NK-92 treated with Interleukin-12 subunit alpha and Interleukin-12 subunit beta, amount 100 ng/mL, for 24 hours (cell line): ENCODE data around the gene STAB2.

Experiments
- DNase-seq: peaks from one replicate; lab custom pipeline; 2025; lab: John Stamatoyannopoulos, UW

STAB2 gene

DNA sequence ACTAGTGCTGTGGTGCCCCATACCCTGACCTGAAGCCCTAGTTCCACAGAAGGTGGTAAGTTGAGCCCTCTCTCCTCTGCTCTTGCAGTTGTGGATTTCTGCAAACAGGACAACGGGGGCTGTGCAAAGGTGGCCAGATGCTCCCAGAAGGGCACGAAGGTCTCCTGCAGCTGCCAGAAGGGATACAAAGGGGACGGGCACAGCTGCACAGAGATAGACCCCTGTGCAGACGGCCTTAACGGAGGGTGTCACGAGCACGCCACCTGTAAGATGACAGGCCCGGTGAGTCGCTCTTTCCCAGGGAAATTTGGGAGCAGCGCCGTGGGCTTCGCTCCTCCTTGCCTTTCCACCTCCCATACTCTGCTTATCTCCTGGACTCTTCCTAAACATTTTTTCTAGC lies 161.8 kb downstream of the STAB2 start:
- no peak for DNase-seq

DNA sequence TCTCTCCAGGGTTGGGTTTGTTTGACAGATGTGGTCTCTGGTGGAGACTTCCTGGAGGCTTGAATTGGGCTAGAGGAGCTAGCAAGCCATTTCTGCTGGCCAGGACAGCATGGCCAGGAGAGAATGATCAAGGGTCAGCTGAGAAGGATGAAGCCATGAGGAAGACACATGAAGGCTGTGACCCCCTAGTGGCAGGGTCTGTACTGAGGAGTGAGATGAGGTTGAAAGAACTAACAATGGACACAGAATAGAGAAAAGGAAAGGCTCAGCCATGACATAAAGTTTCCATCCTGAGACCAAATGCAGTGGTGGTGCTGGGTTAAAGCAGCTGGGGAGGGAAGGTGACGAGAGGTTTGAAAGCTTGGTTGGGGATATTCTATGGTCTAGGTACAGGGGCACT lies 164.1 kb downstream of the STAB2 start:
- DNase-seq, result no peak

DNA sequence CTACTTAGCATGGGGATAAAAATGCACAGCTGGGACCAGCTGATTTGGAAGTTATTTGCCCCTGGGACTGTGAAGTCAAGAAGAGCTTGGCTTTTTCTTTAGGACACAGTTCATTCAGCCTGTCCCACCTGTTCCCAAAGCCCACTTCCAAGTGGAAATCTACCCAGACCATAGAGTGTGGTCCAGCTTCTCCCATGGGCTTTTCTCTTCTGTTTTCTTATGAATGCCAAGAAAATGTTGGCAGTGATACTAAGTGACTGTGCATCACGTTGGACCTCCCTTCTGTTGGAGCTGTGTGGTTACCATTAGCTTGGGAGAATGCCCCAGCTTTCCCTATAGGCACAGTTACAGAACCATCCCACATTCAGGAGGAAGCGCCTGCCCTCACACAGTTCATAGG lies 164.5 kb downstream of the STAB2 start:
- no peak for DNase-seq

DNA sequence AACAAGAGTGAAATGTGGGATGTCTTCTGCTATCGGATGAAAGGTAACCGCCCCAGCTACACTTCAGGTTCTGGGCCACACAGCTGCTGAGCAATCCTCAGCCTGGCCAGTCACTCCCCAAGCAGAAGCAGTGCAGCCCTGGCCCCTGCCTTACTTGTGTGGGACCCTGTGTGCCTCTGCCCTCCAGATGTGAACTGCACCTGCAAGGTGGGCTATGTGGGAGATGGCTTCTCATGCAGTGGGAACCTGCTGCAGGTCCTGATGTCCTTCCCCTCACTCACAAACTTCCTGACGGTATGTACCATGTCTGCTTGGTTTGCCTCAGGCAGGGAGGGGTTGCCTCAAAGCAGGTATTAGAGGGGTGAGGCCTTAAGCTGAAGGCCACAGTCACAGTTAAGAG lies 168.4 kb downstream of the STAB2 start:
- no peak for DNase-seq

DNA sequence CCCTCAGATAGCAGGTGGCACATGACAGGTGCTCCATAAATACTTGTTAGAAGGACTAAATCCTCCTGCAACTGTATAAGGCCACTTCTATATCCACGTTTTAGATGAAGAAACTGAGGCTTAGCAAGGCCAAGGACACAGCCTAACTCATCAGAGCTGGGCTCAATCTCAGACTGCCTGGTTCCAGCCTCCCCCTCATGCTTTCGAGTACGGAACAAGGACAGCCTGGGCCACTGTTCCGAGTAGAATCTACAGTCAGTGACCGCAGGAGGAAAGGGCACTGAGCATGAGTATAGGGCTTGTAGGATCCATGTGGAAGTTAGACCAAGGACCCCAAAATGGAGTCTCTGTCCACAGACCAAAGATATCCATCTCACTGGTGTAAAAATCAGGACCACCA lies 169.4 kb downstream of the STAB2 start:
- no peak for DNase-seq

DNA sequence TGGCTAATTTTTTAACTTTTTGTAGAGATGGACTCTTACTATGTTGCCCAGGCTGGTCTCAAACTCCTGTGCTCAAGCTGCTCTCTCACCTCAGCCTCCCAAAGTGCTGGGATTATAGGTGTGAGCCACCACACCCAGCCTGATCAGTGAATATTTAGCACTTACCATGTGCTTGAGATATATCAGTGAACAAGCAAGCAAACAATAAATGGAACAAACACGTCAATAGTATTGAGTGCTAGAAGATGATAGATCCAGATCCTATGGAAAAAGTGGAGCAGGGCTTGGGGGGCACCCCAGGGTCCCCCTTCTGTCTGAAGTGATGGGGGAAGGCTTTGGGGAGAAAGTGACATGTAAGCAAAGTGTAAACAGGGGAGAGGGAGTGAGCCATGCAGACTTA lies 170.2 kb downstream of the STAB2 start:
- no peak for DNase-seq

DNA sequence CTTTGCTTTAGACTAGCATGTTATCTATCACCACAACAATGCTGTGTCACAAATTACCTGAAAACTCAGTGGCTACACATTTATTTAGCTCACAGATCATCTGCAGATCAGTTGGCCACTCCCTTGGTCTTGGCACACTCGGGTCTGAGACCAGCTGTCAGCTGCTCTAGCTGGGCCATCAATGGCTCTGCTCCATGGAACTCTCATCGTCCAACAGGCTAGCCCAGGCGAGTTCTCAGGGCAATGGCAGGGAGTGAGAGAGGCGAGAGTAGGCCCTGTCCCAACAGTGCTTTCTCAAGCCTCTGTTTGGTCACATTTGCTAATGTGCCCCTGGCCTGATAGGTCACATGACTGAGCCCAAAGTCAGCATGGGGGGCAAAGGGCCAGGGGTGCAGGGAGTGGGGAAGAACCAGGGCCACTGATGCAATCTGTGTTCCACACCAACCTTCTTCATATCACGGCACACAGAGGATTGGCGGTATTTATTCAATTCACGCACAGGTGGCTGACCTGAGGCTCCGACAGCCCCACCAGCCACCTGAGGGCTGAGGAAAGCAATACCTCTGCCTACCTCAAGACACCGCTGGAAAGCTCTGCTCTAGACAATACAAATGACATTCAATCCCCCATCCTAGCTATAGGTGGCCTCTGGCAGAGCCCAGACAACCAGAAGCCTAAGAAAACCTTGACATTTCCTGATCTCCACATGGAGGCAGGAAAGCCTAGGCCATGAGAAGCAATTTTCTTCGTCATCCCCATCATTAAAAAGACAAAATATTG lies 171.4 kb downstream of the STAB2 start:
- DNase-seq, result no peak

DNA sequence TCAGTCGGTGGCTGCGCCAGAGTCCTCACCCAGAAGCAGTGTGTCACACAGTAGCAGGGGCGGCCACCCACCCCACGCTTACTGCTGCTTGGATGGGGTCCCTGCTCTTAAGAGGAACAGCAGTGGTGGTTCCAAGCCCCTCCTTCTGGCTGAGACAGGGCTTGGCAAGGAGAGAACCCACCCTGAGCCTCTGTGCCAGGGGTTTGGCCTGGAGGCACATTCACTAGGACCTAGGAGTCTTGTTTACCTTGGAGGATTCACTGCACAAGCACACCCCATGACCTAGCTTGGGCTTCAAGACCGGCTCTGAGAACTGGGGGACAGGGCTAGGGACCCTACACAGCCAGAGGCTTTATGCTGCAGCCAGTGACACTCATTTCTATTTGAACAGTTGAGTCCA lies 175.4 kb downstream of the STAB2 start:
- DNase-seq, result no peak

DNA sequence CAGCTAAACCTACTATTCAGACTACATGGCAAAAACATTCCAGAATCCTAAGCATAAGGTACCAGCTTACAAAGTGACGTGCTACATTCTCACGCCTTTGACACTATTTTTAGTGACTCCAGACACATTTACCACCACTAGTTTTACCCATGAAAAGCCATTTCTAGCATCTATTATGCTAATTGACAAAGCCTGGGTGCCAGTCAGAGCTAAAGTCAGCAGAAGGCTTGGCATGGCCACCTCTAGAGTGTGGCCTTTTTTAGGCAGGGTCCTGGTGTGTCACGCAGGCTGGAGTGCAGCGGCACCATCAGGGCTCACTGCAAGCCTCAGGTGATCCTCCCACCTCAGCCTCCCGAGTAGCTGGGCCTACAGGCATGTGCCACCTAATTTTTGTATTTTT lies 178.2 kb downstream of the STAB2 start:
- DNase-seq, result no peak

DNA sequence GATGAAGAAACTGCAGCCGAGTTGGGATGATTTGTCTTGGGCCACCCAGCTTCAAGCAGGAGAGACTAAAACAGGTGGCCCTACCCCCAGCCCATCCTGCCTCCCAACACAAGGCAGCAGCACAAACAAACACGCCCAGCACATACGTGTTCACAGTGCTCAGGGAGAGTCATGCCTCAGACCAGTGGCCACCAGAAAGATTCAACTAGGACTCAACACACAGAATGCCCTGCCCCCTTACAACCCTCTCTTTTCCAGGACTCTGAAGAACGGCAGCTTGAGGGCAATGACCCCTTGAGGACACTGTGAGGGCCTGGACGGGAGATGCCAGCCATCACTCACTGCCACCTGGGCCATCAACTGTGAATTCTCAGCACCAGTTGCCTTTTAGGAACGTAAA lies 179.0 kb downstream of the STAB2 start:
- DNase-seq, result no peak

DNA sequence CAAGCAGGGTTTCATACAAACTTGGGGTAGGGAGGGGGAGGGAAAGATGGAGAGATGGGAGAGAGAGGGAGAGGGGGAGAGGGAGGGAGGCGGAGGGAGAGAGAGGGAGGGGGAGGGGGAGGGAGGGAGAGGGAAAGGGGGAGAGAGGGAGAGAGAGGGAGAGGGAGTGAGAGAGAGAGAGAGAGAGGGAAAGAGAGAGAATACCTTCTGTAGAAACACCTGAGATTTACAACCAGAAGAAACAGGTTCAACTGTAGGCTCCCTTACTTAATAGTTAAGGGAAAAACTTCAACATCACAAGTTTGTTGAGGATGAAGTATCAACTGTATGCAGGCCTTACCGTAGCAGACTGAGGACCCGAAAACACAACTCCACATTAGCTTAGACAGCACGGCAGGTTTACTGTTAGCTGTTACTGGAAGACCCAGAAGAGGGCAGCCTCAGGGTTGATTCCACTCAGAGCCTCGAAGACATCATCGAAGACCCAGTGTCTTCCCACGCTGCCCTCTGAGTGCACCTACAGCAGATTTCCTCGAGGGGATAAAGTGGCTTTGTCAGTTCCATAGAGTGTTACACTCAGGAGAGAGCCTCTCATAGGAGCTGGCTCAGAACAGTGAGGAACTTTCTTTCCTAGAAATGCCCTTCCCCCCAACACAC lies 181.5 kb downstream of the STAB2 start:
- no peak for DNase-seq

DNA sequence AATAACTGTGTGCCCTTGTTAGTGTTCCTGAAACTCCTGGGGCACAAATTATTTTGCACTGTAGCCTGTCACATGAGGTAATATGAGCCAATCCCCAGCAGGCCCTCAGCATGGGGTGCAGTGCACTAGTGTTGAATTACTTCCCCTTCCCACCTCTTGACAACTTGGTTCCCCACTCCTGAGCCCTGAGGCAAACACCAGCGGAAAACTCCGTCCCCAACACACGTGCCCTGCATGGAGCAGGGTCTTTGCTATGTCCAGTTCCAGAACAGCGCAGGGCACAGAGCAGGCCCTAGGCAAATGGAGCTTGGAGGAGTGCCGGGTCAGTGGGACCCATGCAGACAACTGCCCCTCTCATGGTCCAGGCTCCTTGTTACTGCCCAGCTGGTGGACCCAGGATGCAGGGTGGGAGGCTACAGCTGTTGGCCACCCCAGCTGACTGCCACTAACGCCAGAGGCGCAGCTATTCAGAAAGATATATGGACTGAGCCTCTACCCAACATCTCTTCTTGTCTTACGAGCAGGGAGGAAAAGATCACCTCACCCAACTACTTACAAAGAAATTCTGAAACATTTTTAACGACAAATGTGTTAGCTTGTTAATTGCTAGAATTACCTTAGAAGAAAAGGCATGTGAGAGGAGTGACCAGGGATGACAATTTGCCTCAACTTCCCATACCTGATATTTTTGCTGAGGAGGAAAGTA lies 182.3 kb downstream of the STAB2 start:
- DNase-seq, result no peak

DNA sequence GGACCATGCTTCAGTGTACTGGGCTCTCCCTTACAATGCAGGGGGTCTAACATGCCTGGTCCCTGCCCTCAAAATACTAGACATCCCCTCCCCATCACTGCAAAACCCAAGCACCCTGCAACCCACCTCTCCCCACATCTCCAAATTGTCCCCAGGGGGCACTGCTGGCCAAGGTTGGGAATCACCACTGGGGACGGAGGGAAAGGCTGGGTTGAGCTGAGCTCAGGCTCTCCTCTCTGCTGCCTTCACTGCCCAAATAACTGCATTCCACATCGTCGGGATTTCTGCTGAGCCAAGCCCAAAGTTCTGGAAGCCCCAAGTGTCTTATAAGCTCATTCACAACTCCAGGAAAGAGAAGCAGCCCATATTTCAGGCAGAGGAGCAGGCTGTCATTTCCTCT lies 184.4 kb downstream of the STAB2 start:
- DNase-seq, result no peak

DNA sequence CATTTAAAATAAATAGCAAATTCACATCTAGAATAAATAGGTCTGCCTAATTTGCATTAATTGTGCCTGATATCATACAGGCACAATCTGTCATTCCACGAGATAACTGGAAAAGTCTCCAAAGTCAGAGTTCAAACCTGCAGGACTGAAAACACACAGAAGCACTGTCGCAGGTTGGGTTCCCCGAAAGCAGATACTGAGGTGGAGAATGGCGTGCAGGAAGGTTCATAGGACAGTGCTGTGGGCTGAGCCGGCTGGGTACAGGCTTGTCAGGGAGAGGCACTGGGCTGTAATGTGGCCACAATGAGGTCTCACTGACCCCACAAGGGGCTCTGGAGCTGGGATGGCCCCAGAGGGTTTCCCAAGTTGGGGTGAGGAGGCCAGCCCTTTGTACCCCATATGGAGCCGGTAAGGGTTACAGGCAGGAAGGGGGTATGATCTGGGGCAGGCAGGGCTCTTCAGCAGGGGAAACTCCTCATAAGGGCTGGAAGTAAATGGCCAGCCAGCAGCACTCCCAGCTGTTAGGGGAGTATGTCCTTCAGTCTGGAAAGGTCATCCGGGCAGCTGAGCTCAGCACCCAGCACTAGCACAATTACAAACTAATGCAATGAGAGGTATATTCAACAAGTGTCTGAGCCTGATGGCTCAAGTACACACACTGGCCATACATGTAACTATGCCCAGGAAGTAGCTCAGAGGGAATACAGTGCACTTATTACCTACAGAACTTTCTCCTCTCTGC lies 185.5 kb downstream of the STAB2 start:
- DNase-seq, result no peak

DNA sequence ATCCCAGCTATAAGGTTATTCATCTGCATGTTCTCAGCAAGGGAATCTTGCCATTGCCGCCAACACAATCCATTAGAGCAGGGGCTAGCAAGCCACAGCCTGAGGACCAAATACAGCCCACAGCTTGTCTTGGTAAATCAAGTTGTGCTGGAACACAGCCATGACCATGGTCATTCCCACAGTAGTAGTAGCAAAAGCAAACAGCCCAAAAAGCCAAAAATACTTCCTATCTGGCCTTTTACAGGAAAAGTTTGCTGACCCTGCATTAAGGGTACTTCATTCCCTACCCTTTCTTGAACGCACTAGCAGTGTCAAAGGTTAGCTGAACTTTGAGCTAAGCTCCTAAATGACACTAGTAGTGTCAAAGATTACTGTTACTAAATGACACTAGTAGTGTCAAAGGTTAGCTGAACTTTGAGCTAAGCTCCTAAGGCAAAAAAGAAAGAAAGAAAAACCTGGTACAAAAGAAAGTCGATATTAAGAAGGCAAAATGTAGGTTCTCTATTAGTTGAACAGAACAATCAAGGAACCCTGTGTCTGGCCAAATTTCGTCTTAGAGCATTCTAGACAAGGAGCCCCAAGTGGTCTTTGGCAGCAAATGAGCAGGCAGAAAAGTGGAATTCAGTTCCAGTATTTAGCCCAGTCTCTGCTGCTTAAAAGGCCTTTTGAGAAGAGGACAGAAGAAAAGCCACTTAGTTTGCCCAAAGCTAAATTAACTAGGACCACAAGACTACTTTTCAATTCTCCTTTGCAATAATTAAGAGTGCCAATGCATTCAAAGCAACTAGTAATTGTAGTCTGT lies 186.2 kb downstream of the STAB2 start:
- no peak for DNase-seq

DNA sequence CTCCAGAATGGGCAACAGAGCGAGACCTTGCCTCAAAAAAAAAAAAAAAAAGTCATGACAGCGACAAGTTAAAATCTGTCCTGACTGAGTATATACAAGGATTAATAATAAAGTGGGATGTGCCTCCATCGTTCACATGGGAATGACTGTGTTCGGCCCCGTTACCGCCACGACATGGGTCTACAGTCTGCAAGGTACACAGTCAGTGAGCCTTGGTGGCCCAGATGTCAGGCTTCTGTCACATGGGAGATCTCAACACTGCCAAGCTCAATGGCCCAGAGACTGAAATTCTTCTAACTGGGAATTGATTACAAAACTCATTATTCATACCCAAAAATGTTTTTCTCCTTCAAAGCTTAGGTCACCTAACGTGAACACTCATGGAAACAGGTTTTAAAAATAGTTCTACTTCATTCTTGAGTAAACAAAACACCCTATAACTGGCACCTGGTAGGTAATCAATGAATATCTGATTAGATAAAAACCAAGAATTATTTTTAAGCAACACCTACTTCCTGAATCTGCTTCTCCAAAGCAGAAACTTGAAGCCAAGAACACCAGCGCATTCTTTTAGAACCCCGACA lies 188.0 kb downstream of the STAB2 start:
- no peak for DNase-seq

DNA sequence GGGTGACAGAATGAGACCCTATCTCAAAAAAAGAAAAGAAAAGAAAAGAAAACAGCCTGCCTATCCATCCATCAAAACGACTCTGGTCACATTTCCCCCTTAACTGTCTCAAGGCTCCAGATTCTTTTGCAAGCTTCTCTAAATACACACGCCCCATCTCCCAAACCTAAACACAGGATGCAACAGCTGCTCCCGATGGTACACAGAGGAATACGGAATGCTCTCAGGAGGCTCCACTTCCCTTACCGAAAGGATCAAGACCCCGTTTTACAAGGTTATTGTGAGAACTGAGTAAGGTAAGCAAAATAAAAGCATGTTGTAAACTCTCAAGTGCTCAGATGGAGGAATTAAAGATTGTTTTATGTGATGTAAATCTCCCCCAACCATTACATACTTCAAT lies 191.7 kb downstream of the STAB2 start:
- no peak for DNase-seq

DNA sequence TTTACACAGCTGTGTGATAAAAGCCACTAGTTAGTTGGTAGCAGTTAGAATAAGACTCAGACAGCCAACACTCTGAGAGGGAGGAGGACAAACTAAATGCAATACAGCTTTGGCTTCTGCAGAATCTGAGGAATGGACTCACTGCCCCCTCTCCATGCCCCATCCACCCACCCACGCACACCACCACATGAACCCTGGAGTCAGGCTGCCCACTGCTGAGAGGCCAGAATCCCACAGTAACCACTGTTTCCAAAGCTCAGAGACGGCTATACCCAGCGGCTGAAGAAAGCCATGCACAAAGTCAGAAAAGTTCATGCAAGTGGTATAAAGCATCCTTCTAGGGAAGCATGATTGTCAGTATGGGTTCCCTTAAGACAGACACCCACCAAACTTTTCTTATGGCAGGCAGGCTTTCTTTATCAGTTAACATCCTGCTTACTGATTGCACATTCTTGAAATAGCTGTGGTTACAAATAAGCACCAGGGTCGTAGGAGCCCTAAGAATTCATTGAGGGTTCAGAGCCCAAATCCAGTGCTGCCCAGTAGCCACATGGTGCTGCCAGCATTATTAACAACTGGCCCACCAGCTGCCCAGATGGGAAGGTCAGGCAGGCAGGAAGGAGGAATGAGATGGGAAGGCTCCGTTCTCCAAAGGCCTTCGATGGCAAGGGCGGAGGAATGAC lies 192.5 kb downstream of the STAB2 start:
- DNase-seq, result no peak

DNA sequence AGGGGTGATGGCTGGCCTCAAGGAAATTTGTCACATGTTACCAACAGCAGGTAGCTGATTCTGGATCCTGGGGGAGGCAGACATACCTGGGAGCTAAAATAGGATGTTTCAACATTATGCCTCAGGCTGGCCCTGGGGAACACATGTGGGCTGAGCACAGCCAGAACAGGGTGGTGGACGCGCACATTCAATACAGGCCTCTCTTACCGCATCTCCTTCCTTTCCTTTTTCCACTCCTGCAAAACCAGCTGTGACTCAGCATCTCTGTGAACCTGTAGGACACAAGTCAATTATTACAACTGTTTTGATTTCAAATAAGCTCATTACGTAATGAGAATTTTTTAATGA lies 193.0 kb downstream of the STAB2 start:
- no peak for DNase-seq

DNA sequence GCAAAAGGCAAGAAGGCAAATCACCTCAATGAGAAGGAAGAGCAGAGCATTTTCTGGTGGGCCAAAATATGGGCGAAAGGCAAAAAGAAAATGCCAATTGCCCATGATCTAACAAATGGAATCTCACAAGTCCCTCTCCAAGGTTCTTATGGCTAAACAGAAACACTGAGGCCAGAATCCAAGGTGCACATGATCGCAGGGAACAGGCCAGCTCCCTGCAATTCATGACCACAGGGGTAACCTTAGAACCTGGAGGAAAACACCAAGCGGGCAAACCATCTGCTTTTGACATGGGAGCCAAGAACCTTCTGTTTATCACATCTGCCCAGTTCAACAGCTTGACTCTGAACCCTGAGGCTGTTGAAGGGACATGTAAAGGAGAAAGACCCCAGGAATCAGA lies 193.9 kb downstream of the STAB2 start:
- DNase-seq, result no peak

DNA sequence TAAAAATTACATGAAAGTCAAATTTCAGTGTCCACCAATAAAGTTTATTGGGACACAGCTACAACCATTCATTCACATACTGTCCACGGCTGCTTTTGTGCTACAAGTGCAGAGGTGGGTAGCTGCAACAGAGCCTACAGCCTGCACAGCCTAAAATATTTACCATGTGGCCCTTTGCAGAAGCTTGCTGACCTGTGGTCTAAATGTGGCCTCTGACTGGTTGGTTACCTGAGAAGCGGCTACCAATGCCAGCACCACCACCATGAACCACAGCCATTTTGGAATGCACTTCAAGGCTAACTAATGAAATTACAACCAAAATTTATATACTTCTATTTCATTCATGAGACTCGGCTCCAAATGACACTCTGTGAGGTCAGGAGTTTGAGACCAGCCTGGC lies 195.3 kb downstream of the STAB2 start:
- no peak for DNase-seq
